ENCODE results near the gene ADAMTSL3.

The ADAMTSL3 gene

GRCh38 chr15:83935774-83936173 lies 281.9 kb downstream of the ADAMTSL3 start:
- no peak overlapping the region for H2AFZ ChIP-seq (ENCODE audit: low read length)
- DNase-seq (ENCODE audit: low spot score): no peak
- H2BK15ac ChIP-seq (ENCODE audit: low read length): no peak overlapping the region
- no peak overlapping the region for H3K4me3 ChIP-seq (ENCODE audit: low read length in 2 of 2)
- no peak overlapping the region for H2BK5ac ChIP-seq (ENCODE audit: low read length)
- no peak overlapping the region for H3K4ac ChIP-seq (ENCODE audit: low read length)
- no peak overlapping the region for H4K91ac ChIP-seq (ENCODE audit: low read depth, low read length, poor library complexity)
- H3K9ac ChIP-seq (ENCODE audit: low read depth, low read length, poor library complexity): no peak overlapping the region
- no peak overlapping the region for H2BK120ac ChIP-seq (ENCODE audit: low read depth, low read length)
- H3K4me2 ChIP-seq (ENCODE audit: insufficient read depth, low read length, poor library complexity, severe bottlenecking): no peak overlapping the region
- H3K23ac ChIP-seq (ENCODE audit: low read depth, low read length, poor library complexity): no peak overlapping the region
- whole genome bisulfite sequencing, 2 donors (ENCODE audit: extremely low coverage in 2 of 2, insufficient read length in 2 of 2, insufficient replicate concordance in 1 of 2): no CpG with 5 or more reads among the region's 1 CpG
- H3K79me1 ChIP-seq (ENCODE audit: low read depth, low read length): no peaks in the 10 kb centered on the region
- H3K27me3 ChIP-seq (ENCODE audit: control insufficient read depth in 3 of 3, insufficient read depth in 3 of 3, low read depth in 1 of 3, low read length in 3 of 3): no peaks in the 10 kb centered on the region
- H2AK5ac ChIP-seq (ENCODE audit: low read depth, low read length): no peak overlapping the region
- H3K18ac ChIP-seq (ENCODE audit: low read length): no peak overlapping the region
- no peak overlapping the region for H3K14ac ChIP-seq (ENCODE audit: low read length)
- H3K9me3 ChIP-seq (replicated peaks in 1 of 2; ENCODE audit: control insufficient read depth in 2 of 2, insufficient read depth in 1 of 2, low read depth in 1 of 2, low read length in 2 of 2): peaks cover 0 to 4% of the 10 kb centered on the region in 2 donors
- no peak overlapping the region for H4K8ac ChIP-seq (ENCODE audit: low read depth, low read length)
- H2BK12ac ChIP-seq (ENCODE audit: low read length): no peak overlapping the region
- no peak overlapping the region for H3K27ac ChIP-seq (replicated peaks; ENCODE audit: low read length)
- peaks cover 0 to 2% of the 10 kb centered on the region in 2 donors for H3K4me1 ChIP-seq (ENCODE audit: control insufficient read depth in 2 of 2, insufficient read depth in 1 of 2, low read depth in 1 of 2, low read length in 2 of 2)
- H3K36me3 ChIP-seq (replicated peaks in 1 of 2; ENCODE audit: control insufficient read depth in 2 of 2, insufficient read depth in 2 of 2, low read length in 2 of 2): no peaks in the 10 kb centered on the region

DNA sequence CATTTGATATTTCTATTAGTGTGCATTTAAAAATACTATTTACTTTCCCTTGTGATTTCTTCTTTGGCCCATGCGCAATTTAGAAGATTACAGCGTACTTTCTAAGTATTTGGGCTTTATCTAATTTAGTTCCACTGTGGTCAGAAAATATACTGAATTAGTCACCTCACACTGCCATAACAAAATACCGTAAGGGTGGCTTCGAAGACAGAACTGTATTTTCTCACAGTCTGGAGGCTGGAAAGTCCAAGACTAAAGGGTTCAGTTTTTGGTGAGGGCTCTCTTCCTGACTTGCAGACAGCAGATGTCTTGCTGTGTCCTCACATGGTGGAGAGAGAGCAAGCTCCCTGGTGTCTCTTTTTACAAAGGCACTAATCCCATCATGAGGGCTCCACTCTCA lies 286.2 kb downstream of the ADAMTSL3 start:
- H2AK5ac ChIP-seq (ENCODE audit: low read depth, low read length): no peak overlapping the region
- no peak overlapping the region for H3K14ac ChIP-seq (ENCODE audit: low read length)
- no peaks in the 10 kb centered on the region for H3K36me3 ChIP-seq (replicated peaks in 1 of 2; ENCODE audit: control insufficient read depth in 2 of 2, insufficient read depth in 2 of 2, low read length in 2 of 2)
- no peak overlapping the region for H3K4ac ChIP-seq (ENCODE audit: low read length)
- no peak overlapping the region for H3K18ac ChIP-seq (ENCODE audit: low read length)
- no peak overlapping the region for H2BK120ac ChIP-seq (ENCODE audit: low read depth, low read length)
- no peak overlapping the region for H4K8ac ChIP-seq (ENCODE audit: low read depth, low read length)
- H2AFZ ChIP-seq (ENCODE audit: low read length): no peak overlapping the region
- no peak overlapping the region for H2BK12ac ChIP-seq (ENCODE audit: low read length)
- H3K4me1 ChIP-seq (ENCODE audit: control insufficient read depth in 2 of 2, insufficient read depth in 1 of 2, low read depth in 1 of 2, low read length in 2 of 2): peaks cover 0 to 2% of the 10 kb centered on the region in 2 donors
- no peak overlapping the region for H3K4me2 ChIP-seq (ENCODE audit: insufficient read depth, low read length, poor library complexity, severe bottlenecking)
- no peaks in the 10 kb centered on the region for H3K9me3 ChIP-seq (replicated peaks in 1 of 2; ENCODE audit: control insufficient read depth in 2 of 2, insufficient read depth in 1 of 2, low read depth in 1 of 2, low read length in 2 of 2)
- H3K23ac ChIP-seq (ENCODE audit: low read depth, low read length, poor library complexity): no peak overlapping the region
- no peak overlapping the region for H2BK15ac ChIP-seq (ENCODE audit: low read length)
- DNase-seq (ENCODE audit: low spot score): no peak
- no peak overlapping the region for H2BK5ac ChIP-seq (ENCODE audit: low read length)
- no peaks in the 10 kb centered on the region for H3K79me1 ChIP-seq (ENCODE audit: low read depth, low read length)
- no CpG with 5 or more reads among the region's 4 CpGs for WGBS, 2 donors (ENCODE audit: extremely low coverage in 2 of 2, insufficient read length in 2 of 2, insufficient replicate concordance in 1 of 2)
- no peak overlapping the region for H3K27ac ChIP-seq (replicated peaks; ENCODE audit: low read length)
- H3K4me3 ChIP-seq (ENCODE audit: low read length in 2 of 2): no peak overlapping the region
- H3K27me3 ChIP-seq (ENCODE audit: control insufficient read depth in 3 of 3, insufficient read depth in 3 of 3, low read depth in 1 of 3, low read length in 3 of 3): no peaks in the 10 kb centered on the region
- no peak overlapping the region for H3K9ac ChIP-seq (ENCODE audit: low read depth, low read length, poor library complexity)
- H4K91ac ChIP-seq (ENCODE audit: low read depth, low read length, poor library complexity): no peak overlapping the region

GRCh38 chr15:83943043-83943442 lies 289.1 kb downstream of the ADAMTSL3 start:
- no peaks in the 10 kb centered on the region for H3K9me3 ChIP-seq (replicated peaks in 1 of 2; ENCODE audit: control insufficient read depth in 2 of 2, insufficient read depth in 1 of 2, low read depth in 1 of 2, low read length in 2 of 2)
- H3K27me3 ChIP-seq (ENCODE audit: control insufficient read depth in 3 of 3, insufficient read depth in 3 of 3, low read depth in 1 of 3, low read length in 3 of 3): no peaks in the 10 kb centered on the region
- no peak overlapping the region for H2BK120ac ChIP-seq (ENCODE audit: low read depth, low read length)
- H3K4me2 ChIP-seq (ENCODE audit: insufficient read depth, low read length, poor library complexity, severe bottlenecking): no peak overlapping the region
- H3K14ac ChIP-seq (ENCODE audit: low read length): no peak overlapping the region
- H4K91ac ChIP-seq (ENCODE audit: low read depth, low read length, poor library complexity): no peak overlapping the region
- H3K4ac ChIP-seq (ENCODE audit: low read length): no peak overlapping the region
- H4K8ac ChIP-seq (ENCODE audit: low read depth, low read length): no peak overlapping the region
- no peak overlapping the region for H3K23ac ChIP-seq (ENCODE audit: low read depth, low read length, poor library complexity)
- no peak overlapping the region for H3K9ac ChIP-seq (ENCODE audit: low read depth, low read length, poor library complexity)
- H2BK12ac ChIP-seq (ENCODE audit: low read length): no peak overlapping the region
- no peak overlapping the region for H2AFZ ChIP-seq (ENCODE audit: low read length)
- no peak overlapping the region for H3K4me3 ChIP-seq (ENCODE audit: low read length in 2 of 2)
- H2BK15ac ChIP-seq (ENCODE audit: low read length): no peak overlapping the region
- H3K4me1 ChIP-seq (ENCODE audit: control insufficient read depth in 2 of 2, insufficient read depth in 1 of 2, low read depth in 1 of 2, low read length in 2 of 2): peaks cover 0 to 2% of the 10 kb centered on the region in 2 donors
- H3K36me3 ChIP-seq (replicated peaks in 1 of 2; ENCODE audit: control insufficient read depth in 2 of 2, insufficient read depth in 2 of 2, low read length in 2 of 2): no peaks in the 10 kb centered on the region
- no peaks in the 10 kb centered on the region for H3K79me1 ChIP-seq (ENCODE audit: low read depth, low read length)
- H3K18ac ChIP-seq (ENCODE audit: low read length): no peak overlapping the region
- no peak overlapping the region for H3K27ac ChIP-seq (replicated peaks; ENCODE audit: low read length)
- no CpG with 5 or more reads among the region's 3 CpGs for WGBS, 2 donors (ENCODE audit: extremely low coverage in 2 of 2, insufficient read length in 2 of 2, insufficient replicate concordance in 1 of 2)
- DNase-seq (ENCODE audit: low spot score): no peak
- H2AK5ac ChIP-seq (ENCODE audit: low read depth, low read length): no peak overlapping the region
- no peak overlapping the region for H2BK5ac ChIP-seq (ENCODE audit: low read length)

- Histone ChIP-seq H3K14ac (ENCODE audit: low read length) (no peak overlapping the region), H3K36me3 (replicated peaks in 1 of 2; ENCODE audit: control insufficient read depth in 2 of 2, insufficient read depth in 2 of 2, low read length in 2 of 2) (no peaks in the 10 kb centered on the region), H3K9ac (ENCODE audit: low read depth, low read length, poor library complexity) (no peak overlapping the region)
Measured at GRCh38 chr15:83943849-83944404, 290.0 kb downstream of the ADAMTSL3 start.

More at GRCh38 chr15:83943849-83944404, 290.0 kb downstream of the ADAMTSL3 start:
- Histone ChIP-seq H3K23ac (ENCODE audit: low read depth, low read length, poor library complexity) (no peak overlapping the region), H3K4ac (ENCODE audit: low read length) (no peak overlapping the region), H4K8ac (ENCODE audit: low read depth, low read length) (no peak overlapping the region), H3K27ac (replicated peaks; ENCODE audit: low read length) (no peak overlapping the region), H4K91ac (ENCODE audit: low read depth, low read length, poor library complexity) (no peak overlapping the region), H3K4me1 (ENCODE audit: control insufficient read depth in 2 of 2, insufficient read depth in 1 of 2, low read depth in 1 of 2, low read length in 2 of 2) (peaks cover 0 to 2% of the 10 kb centered on the region in 2 donors), H2BK12ac (ENCODE audit: low read length) (no peak overlapping the region), H2BK120ac (ENCODE audit: low read depth, low read length) (no peak overlapping the region), H3K4me3 (ENCODE audit: low read length in 2 of 2) (no peak overlapping the region), H3K27me3 (ENCODE audit: control insufficient read depth in 3 of 3, insufficient read depth in 3 of 3, low read depth in 1 of 3, low read length in 3 of 3) (no peaks in the 10 kb centered on the region), H3K9me3 (replicated peaks in 1 of 2; ENCODE audit: control insufficient read depth in 2 of 2, insufficient read depth in 1 of 2, low read depth in 1 of 2, low read length in 2 of 2) (no peaks in the 10 kb centered on the region), H3K79me1 (ENCODE audit: low read depth, low read length) (no peaks in the 10 kb centered on the region), H2BK5ac (ENCODE audit: low read length) (no peak overlapping the region), H3K4me2 (ENCODE audit: insufficient read depth, low read length, poor library complexity, severe bottlenecking) (no peak overlapping the region), H2BK15ac (ENCODE audit: low read length) (no peak overlapping the region), H2AFZ (ENCODE audit: low read length) (no peak overlapping the region), H3K18ac (ENCODE audit: low read length) (no peak overlapping the region), H2AK5ac (ENCODE audit: low read depth, low read length) (no peak overlapping the region)
- DNase-seq (ENCODE audit: low spot score): no peak
- whole genome bisulfite sequencing, 2 donors (ENCODE audit: extremely low coverage in 2 of 2, insufficient read length in 2 of 2, insufficient replicate concordance in 1 of 2): no CpG with 5 or more reads among the region's 4 CpGs
